ENCODE measurements around the gene GNAZ. TPM values are rescaled to one million over a fixed set of nuclear protein-coding genes. Genes with fewer than 3 reads are reported as not detected.

Gene GNAZ
- total and polyA plus RNA-seq, 2 donors (not counting 1 experiment from before 2014, with no cell fraction given): 2.8 to 9.1 TPM

- ATAC-seq (ENCODE audit: low read depth): no peak
- Histone ChIP-seq H4K20me1 (ENCODE audit: control insufficient read depth, insufficient read depth, low read length, poor library complexity, severe bottlenecking) (no peaks in the 10 kb centered on the region), H3K4me2 (replicated peaks; ENCODE audit: low read depth, low read length, poor library complexity, severe bottlenecking) (no peak overlapping the region), H3K79me2 (ENCODE audit: control insufficient read depth, insufficient read depth, low read length) (no peaks in the 10 kb centered on the region), H3K27ac (ENCODE audit: low read length in 2 of 2) (no peak overlapping the region), H3K9me3 (ENCODE audit: control extremely low read depth in 1 of 3, control insufficient read depth in 2 of 3, insufficient read depth in 1 of 3, low read length in 2 of 3) (no peaks in the 10 kb centered on the region), H2AFZ (ENCODE audit: insufficient read depth, low read depth, low read length, poor library complexity, severe bottlenecking) (no peak overlapping the region), H3K9ac (ENCODE audit: low read length) (no peak overlapping the region), H3K4me3 (ENCODE audit: control extremely low read depth in 1 of 5, extremely low read depth in 1 of 5, insufficient read depth in 1 of 5, low read depth in 2 of 5, low read length in 4 of 5) (no peak overlapping the region), H3K27me3 (replicated peaks in 1 of 4; ENCODE audit: control extremely low read depth in 1 of 4, control insufficient read depth in 3 of 4, insufficient read depth in 4 of 4, low read length in 3 of 4) (no peaks in the 10 kb centered on the region), H3K4me1 (ENCODE audit: control insufficient read depth in 2 of 2, insufficient read depth in 2 of 2, low read length in 2 of 2) (no peaks in the 10 kb centered on the region), H3K36me3 (replicated peaks in 1 of 2; ENCODE audit: control extremely low read depth in 1 of 2, control insufficient read depth in 1 of 2, extremely low read depth in 1 of 2, insufficient read depth in 2 of 2, low read length in 1 of 2) (no peaks in the 10 kb centered on the region)
- no peak overlapping the region for H3K27ac Mint-ChIP-seq
- no peaks in the 10 kb centered on the region for H3K9me3 Mint-ChIP-seq (ENCODE audit: insufficient read depth)
- no peak overlapping the region for H3K4me3 Mint-ChIP-seq
- H3K4me1 Mint-ChIP-seq: peaks cover 3% of the 10 kb centered on the region
- H3K27me3 Mint-ChIP-seq: no peaks in the 10 kb centered on the region
- intact Hi-C loops (cut with micrococcal nuclease): no loop called here
- 93% methylated on average over 4 of the region's 4 CpGs for WGBS (ENCODE audit: insufficient coverage)
- ChIA-PET CTCF (no interaction called here), POLR2A (no interaction called here)
- DNase-seq: no peak
- no peak for TF ChIP-seq CTCF (IDR thresholded peaks at IDR 0.05)
Observed at GRCh38 chr22:23106344-23106743, 36.0 kb downstream of the GNAZ start.

GRCh38 chr22:23106906-23107367, 36.6 kb downstream of the GNAZ start:
- H3K27me3 Mint-ChIP-seq: no peaks in the 10 kb centered on the region
- no peak for DNase-seq

More at GRCh38 chr22:23106906-23107367, 36.6 kb downstream of the GNAZ start:
- Histone ChIP-seq H3K36me3 (replicated peaks in 1 of 2; ENCODE audit: control extremely low read depth in 1 of 2, control insufficient read depth in 1 of 2, extremely low read depth in 1 of 2, insufficient read depth in 2 of 2, low read length in 1 of 2) (no peaks in the 10 kb centered on the region), H3K4me3 (ENCODE audit: control extremely low read depth in 1 of 5, extremely low read depth in 1 of 5, insufficient read depth in 1 of 5, low read depth in 2 of 5, low read length in 4 of 5) (no peak overlapping the region), H3K4me2 (replicated peaks; ENCODE audit: low read depth, low read length, poor library complexity, severe bottlenecking) (no peak overlapping the region), H2AFZ (ENCODE audit: insufficient read depth, low read depth, low read length, poor library complexity, severe bottlenecking) (no peak overlapping the region), H3K4me1 (ENCODE audit: control insufficient read depth in 2 of 2, insufficient read depth in 2 of 2, low read length in 2 of 2) (no peaks in the 10 kb centered on the region), H3K9me3 (ENCODE audit: control extremely low read depth in 1 of 3, control insufficient read depth in 2 of 3, insufficient read depth in 1 of 3, low read length in 2 of 3) (no peaks in the 10 kb centered on the region), H3K27ac (ENCODE audit: low read length in 2 of 2) (no peak overlapping the region), H4K20me1 (ENCODE audit: control insufficient read depth, insufficient read depth, low read length, poor library complexity, severe bottlenecking) (no peaks in the 10 kb centered on the region), H3K9ac (ENCODE audit: low read length) (no peak overlapping the region), H3K27me3 (replicated peaks in 1 of 4; ENCODE audit: control extremely low read depth in 1 of 4, control insufficient read depth in 3 of 4, insufficient read depth in 4 of 4, low read length in 3 of 4) (no peaks in the 10 kb centered on the region), H3K79me2 (ENCODE audit: control insufficient read depth, insufficient read depth, low read length) (no peaks in the 10 kb centered on the region)
- no peak for ATAC-seq (ENCODE audit: low read depth)
- POLR2A ChIA-PET: no interaction called here
- intact Hi-C loops (cut with micrococcal nuclease): no loop called here
- TF ChIP-seq EZH2 (IDR thresholded peaks at IDR 0.05; ENCODE audit: borderline replicate concordance, insufficient read depth, low read depth, low read length, poor library complexity, severe bottlenecking) (no peak), CTCF (IDR thresholded peaks at IDR 0.05) (no peak)
- 95% methylated on average over 8 of the region's 8 CpGs for WGBS (ENCODE audit: insufficient coverage)
- H3K4me3 Mint-ChIP-seq: no peak overlapping the region
- no peak overlapping the region for H3K27ac Mint-ChIP-seq
- CTCF ChIA-PET: no interaction called here
- no peaks in the 10 kb centered on the region for H3K9me3 Mint-ChIP-seq (ENCODE audit: insufficient read depth)
- peaks cover 3% of the 10 kb centered on the region for H3K4me1 Mint-ChIP-seq

Data from B cell (primary cell).